NCI-H2196 treated with DMSO at 0.1 percent for 48 hours (cell line): ENCODE data around the gene IL17RD.
A peak's percentile ranks its signal among the peaks of the same experiment; 100 is the strongest.

Experiments used
- DNase-seq: peaks from one replicate; lab custom pipeline; 2025; ENCODE audit not compliant: unreplicated experiment; lab: John Stamatoyannopoulos, UW

The IL17RD gene

DNA sequence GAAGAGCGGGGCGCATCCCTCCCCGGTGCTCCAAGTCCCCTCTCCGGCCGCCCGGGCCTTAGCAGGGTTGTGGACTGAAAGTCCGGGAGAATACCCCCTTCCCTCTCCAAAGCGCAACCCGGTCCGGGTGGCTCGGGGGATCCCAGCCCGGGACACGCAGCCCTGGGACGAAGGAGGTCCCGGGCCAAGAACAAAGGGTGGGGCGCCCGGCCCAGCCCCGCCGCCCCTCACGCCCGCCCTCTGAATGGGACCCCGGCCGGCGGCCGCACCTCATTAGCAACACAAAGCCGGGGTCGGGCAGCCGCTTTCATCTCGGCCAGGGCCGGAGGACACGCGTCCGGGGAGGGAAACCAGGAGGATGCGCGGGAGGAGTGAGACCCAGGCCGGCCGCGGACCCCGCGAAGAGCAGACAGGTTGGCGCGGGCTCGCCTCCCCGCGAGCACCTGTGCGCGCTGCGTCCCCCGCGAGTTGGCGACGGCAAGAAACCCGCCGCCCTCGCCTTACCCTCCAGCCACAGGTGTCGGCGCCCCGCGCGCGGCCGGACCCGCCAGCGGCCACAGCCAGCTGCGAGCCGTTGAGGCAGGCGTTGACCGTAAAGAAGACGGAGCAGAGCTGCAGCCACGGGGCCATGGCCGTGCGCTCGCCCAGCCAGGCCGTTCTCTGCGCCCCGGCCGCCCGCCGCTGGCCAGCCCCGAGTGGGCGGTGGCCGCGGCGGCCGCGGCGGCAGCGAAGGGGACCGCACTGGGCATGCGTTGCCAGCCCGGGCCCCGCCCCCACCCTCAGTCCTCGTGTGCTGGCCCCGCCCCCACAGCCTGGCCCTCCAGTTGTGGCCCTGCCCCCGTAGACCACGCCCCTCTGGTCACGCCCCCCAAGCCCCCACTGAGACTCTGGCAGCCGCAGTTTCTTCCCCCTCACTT lies at the start of gene IL17RD:
Gene IL17RD (minus strand): TSS at position 697 of the 917 bp plus-strand sequence. CDS start 67 bp downstream, at position 630.
- DNase-seq, result peak; percentile 23

DNA sequence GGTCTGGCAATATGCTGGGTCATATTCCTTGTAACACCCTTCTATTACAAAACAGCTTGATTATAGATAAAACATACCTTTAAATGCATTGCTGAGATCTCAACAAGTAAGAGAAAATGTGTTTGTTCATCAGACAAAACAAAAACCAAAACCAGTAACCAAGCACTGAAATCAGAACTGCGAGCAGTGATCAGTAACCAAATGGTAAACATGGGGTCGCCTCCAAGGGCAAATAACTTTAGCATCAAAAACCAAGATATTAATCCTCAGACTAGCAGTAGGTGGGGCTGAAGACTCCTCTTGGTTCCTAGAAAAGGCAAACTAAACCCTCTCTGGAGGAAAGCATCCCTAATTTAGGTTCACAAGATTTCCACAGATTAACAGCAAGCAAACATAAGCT lies 41.3 kb upstream of the IL17RD start:
- no peak for DNase-seq

DNA sequence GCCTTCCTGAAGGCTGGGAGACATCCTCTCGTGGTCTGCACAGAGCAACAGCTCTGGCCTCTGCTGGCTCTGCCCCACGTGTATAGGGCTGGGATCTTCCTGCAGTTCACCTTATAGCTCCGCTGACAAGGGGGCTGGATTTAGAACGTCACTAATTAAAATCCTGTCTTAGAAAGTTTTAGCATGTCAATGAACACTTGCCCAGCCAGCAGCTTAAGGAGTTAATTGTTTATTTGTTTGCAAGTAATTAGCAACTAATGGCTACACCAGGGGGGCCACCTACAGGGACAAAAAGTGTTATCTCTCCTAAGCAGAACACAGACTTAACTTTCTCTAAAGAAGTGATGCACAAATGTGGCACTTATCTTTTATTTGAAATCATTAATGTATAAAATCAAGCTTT lies 34.7 kb upstream of the IL17RD start, which contains the start of gene HESX1:
Gene HESX1 (minus strand): TSS at position 84 of the 403 bp plus-strand sequence. CDS start 60 bp downstream, at position 24.
- no peak for DNase-seq

DNA sequence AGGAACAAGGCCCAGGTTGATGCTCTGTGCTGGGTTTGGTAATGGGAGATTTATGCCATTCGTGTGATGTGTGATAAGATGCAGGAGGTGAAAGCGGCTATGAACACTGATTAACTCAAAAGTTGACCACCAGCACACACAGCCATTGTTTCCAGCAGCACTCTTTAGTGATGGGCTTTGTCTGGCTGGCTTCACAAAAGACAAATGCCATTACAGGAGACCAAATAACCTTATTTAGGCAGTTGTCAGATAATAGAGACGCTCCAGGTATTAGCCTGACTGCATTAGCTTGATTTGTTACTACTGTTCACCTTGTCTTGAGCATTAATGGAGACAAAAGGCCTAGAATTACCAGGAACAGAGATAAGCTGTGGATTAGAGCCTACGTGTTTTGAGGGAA lies 29.5 kb upstream of the IL17RD start:
- DNase-seq, result no peak

DNA sequence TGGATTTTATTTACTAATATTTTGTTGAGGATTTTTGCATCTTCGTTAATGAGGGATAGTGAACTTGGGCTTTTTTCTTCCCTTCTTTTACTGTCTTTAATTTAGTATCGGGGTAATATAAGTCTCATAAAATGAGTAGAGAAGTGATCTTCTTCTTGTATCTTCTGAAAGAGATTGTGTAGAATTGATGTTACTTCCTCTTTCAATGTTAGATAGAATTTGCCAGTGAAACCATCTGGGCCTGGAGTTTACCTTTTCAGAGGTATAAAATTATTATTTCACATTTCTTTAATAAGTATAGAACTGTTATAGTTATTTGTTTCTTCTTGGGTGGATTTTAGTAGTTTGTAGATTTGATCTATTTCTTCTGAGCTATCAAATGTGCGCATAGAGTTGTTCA lies 26.9 kb upstream of the IL17RD start:
- no peak for DNase-seq

DNA sequence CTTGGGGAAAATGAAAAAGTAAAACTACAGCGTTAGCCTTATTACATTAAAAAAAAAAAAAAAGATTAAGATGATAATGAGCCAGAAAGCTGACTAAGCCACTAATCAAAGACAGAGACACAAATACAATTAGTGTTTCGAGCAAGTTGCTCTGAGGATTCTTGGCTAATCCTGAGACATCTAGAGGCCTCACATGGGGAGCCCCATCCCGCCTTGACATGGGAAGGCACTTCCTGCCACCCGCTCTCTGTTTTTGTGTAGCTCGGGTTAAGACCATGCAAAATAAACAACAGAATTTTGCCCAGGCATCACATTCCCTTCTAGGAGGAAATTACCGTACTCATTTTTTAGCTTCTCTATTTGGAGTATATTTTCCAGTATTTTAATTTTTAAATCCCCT lies 19.4 kb upstream of the IL17RD start:
- no peak for DNase-seq

DNA sequence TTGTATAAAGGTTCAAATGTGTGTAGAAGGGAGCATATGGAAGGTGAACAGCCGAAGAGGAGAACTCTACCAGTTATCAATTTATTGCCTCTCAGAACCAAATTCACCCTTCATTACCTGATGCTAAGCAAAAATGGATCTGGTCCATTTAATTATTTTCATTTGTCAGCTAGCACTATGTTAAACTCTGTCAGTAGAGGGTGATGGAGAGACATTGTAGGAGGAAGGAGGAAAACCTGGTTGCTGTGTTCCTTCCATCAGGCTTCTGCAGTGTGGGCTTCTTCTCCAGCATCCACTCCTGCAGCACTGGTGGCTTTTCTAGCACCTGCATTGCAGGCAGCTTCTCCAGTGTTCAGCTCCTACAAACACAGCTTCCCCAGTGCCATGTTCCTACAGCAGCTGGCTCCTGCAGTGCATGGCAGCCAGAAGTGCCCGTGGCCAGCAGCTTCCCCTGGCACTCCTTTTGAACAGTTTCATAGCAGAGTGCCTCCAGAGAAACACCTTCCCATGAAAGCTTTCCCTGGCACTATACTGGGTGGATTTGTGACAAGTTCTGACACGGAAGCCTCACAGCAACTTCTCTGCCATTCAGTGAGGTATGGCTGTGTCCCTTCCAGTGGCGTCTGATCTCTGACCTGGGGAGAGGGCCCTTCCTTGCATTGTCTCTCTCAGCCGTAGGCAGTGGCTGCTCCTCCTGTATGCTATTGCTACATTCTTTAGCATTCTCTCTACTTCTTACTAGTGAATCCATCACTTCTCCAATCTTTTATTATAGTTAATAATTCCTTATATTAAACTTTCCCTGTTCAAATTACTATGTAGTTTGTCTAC lies 14.6 kb upstream of the IL17RD start:
- DNase-seq, result no peak

DNA sequence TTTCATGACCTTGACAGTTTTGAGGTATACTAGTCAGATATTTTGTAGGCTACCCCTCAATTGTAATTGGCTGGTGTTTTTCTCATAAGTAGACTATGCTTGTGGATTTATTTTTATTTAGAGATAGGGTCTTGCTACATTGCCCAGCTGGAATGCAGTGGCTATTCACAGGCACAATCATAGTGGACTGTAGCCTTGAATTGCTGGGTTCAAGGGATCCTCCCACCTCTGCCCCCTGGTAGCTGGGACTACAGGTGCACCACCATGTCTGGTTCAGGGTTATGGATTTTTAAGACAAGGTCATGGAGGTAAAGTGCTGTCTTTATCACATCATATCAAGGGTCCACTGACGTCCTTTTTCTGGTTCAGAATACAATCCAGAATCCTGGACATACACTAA lies 10.9 kb upstream of the IL17RD start:
- no peak for DNase-seq

DNA sequence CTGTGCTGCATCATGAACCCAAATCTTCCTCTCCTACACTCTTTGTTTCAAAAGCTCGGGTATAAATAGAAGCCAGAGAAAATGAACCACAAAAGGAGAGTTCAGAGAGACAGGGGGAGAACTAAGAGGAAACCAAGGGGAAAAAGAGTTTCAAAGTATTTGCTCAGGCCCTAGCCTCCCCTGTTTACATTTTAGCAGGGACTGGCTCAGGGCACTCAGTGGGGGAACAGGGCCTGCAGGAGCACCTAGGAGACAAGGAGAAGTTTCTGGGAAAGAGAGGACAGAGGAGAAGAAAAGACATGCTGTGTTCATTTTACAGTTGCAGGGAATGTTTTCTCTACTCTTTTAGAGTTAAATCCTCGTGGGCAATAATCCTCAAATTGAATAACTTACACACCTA lies 8.5 kb upstream of the IL17RD start:
- DNase-seq, result no peak

DNA sequence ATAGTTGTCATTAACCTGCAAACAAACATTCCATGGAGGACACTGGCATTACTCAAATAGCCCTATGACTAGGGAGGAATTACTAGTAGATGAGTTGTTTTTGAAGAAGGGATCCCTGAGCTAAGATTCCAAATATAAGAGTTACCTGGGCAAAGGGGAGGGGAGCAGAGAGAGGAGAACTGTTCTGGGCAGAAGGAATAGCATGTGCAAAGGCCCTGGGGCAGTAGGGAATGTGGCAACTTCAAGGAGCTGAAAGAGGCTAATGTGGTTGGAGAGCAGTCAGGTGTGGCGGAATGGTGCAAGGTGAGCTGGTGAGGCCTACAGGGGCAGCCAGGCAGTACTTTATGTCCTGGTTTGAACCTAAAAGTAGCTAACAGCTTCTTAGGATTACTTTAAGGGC lies 5.8 kb upstream of the IL17RD start:
- DNase-seq, result no peak

DNA sequence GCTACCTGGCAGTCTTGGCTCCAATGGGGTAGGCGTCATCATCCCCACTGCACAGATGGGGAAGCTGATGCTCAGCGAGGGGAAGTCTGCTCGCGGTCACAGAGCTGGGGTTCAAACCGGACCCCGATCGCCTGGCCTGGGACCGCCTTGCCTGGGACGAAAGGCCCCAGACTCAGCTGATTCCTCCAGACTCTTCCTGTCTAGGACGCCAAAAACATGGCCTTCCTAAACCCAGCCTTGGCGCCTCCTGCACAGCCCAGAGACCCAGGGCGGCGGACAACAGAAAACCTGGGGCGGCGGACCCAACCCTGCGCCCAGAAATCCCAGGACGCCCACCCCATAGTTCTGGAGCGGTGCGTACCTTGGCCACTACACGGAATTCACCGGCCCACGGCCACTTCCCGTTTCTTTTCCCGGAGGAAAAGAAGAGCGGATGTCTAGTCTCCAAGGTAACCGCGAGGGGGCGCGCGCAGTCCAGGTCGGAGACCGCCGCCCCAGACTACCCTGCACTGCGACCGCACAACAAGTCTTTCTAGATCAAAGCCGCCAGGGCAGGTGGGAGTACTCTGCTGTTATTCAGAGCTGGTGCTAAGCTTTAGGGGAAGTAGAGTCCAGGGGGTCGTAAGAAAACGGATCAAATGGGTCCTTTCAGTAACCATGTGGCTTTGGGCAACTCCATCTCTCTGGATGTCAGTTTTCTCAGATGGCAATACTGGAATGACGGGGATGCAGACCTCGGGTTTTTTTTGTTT lies 4.9 kb upstream of the IL17RD start:
- DNase-seq, result no peak

DNA sequence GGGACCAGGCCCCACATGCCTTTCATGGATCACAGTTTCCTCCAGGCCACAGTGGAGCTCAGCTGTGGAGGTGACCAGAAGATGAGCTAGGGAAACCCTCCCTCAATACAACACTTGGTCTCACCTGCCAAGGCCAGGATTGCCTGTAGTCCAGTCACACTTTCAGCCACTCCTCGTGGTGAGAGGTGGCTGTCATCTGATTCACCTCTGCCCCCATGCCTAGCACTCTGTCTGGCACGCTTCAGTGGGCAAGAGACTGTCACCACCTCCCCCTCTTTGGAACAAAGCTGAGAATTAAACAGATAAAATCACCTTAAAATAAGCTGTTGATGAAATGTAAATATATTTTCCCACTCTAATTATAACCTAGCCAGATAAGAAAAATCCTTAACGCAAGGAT lies 4.0 kb upstream of the IL17RD start:
- DNase-seq, result no peak

DNA sequence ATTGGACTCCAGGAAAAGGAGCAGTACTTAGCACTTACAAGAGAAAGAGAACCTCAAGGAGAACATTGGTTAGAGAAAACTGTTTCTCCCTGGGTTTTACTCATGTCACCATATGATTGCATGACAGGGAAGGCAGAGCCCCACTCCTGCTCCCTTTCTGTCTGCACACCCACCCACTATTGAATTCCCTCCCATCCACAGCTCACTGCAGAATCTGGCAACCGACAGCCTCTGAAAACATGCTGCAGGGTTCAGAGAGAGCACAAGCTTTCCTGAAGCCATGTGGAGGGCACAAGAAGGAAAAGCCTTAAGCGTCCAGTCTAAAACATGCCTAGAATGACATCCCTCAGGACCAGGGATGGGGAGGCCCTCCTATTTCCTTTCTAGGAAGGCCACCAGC lies 3.0 kb upstream of the IL17RD start:
- DNase-seq, result no peak

DNA sequence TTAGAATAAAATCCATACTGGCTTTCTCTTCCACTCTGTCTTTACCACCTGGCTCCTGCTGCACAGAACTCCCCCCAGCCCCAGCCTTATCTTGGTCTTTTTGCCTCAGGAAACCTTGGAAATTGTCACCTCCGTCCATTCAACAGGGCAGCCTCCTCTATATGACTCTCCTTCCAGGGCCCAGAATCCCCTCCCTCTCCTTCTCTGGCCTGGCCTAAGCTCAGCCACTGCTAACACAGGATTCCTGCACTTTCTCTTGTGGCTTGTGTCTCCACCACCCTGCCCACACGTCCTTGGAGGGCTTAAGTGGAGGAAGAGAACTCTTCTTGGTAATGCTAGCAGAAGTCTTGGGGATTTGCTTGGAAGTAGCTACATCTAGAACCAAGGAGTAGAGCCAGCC lies 1.5 kb upstream of the IL17RD start:
- DNase-seq, result no peak

DNA sequence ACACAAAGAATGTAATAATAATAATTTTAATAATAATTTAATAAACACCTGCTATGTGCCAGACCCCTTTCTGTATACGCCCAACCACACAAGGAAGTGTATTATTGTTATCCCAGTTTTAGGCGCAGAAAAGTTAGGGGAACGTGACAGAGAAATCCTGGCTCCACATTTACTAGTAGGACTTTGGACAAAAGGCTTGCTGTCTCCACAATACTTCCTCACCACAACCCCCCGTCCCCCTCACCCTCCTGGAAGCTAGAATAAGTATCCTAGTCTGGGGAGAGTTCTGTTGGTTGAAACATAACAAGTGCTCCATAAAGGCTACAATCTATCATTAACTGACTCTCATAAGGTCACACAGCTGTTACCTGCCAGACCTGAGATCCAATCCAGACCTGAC lies 488 bp upstream of the IL17RD start:
- DNase-seq, result no peak

DNA sequence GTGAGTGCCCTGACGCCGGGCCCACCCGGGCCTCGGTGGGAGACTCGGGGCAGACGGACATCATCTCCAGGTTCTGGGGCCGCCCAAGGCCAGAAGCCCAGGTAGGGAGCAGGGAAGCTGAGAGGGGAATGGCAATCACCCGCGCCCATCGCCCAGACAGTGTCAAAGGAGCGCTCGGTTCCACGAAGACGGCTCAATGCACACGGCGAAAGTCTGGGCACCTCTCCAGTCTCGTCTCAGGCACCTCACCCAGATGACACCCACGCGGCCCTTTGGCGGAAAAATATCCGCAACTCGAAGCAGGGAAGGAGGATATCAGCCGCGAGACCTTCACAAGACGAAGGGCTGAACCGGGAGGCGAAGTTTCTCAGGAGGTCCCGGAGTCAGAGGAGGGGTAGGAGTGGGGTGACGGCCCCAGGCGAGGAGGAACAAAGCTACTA lies 916 bp downstream of the IL17RD start:
- DNase-seq, result no peak

DNA sequence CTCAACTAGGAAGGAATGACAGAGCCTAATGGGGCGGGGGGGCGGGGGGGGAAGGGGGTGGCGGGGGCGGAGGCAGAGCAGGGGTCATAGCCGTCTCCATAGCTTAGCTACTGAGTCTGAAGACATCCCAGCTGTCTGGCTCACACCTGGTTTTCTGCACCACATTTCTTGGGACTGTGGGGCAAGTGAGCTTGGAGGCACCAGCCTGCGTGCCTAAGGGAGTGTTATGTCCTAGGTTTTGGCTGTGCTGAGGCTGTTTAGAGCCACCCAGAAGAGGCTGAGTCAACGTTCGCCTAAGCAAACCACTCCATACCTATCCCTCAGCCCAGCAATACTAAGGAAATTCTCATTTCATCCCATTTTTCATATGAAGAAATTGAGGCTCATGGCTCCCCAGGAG lies 1.4 kb downstream of the IL17RD start:
- DNase-seq, result no peak

DNA sequence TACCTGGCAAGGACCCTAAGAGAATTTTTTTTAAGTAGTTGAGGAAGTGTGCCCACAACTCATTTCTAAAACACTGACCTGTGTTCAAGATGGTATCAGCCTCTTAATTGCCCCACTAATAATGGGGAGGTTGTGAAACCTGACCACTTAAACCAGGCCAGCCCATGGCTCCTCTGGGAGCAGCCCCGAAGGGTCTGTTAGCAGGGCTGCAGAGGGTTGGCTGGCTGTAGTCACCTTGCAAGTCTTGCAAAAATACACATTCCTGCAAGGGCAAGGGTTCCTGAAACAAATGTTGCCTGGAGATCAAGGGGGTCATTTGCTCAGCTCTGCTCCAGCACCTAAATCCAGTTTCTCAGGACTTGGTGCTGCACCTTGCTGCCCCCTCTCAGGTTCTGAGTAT lies 3.2 kb downstream of the IL17RD start:
- no peak for DNase-seq

DNA sequence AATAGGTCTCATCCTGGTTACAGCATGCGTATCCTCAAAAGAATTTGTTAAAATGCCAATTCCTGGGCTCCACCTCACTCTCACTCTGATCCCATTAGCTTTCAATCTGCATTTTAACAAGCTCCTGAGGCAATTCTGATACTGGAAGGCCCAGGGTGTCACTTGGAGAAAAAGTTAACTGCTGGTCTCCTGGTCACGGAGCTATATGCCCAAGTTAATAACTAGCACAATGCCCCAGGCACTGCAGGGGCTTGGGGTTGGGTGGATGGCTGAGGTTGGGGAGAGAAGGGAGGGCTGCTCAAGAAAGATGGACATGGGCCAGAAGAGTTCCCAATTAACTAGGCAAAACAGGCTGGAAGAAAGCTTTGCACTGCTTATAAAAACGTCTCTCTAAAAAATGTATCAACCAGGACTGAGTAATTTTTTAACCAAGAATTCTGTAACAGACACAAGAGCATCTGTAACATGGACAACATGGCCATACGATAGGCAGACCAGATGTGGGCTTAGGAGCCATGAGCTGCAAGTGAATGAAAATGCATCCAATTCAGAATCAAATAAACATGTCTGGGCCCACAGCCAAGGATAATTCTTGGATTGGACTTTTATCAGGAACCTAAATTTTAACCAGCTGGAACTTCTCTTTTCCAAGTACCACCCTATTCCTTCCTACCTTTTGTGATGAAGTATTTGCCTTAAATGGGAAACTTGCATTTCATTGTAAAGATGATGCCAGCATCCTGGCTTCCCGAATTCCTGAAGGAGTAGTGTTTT lies 4.2 kb downstream of the IL17RD start:
- no peak for DNase-seq

DNA sequence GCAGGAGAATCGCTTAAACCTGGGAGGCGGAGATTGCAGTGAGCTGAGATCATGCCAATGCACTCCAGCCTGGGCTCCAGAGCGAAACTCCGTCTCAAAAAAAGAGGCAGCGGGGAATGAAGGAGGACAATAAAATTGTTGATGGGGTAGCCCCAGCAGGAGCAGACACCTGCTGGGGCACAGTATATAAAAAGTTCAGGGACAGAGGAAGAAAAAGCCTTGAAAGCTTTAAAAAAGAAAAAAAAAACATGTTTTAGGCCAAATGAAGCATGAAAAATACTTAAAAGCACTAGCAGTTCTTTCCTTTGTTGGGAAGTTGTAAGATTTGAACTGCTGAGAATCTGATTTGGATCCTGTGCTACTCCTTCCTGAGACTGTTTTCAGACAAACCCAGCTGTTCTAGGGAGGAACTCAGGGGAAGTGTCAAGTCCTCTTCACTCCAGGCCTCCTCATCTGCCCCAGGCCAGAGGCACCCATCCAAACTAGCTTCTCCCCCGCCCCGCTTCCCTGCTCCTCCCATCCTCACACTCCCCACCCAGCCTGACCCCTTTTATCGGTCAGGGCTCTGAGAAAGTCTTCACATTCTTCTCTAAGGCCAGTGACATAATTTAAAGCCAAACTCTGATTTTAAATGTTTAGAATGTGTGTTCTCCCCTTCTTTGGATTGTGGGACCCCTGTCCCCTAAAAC lies 4.9 kb downstream of the IL17RD start:
- no peak for DNase-seq
